Prostate gland (tissue), 2 donors: ENCODE measurements around the gene NUBPL. TPM values are rescaled to one million over a fixed set of nuclear protein-coding genes. Genes with fewer than 3 reads are reported as not detected.

ENCODE experiments used
- DNase-seq: peaks from one replicate; pipeline ENCODE4 v3.0.0-alpha.2; 2019; ENCODE audit warnings: low spot score
- H3K27ac ChIP-seq, 2 donors: fragments of 200-600 bp; sonication (generic); 2 replicates each; pipeline ENCODE4 v1.5.1; 2017 to 2019
- H3K27me3 ChIP-seq: fragments of 200-600 bp; sonication (generic); replicated peaks from 2 replicates; pipeline ENCODE4 v1.5.1; 2019; ENCODE audit not compliant: insufficient read depth
- H3K36me3 ChIP-seq, 2 donors: fragments of 200-600 bp; sonication (generic); 1 replicate in 1 of 2; 2 replicates in 1 of 2; pipeline versions ENCODE4 v1.5.1 to v1.8.1; 2017 to 2019
- H3K4me1 ChIP-seq: fragments of 200-600 bp; sonication (generic); replicated peaks from 2 replicates; pipeline ENCODE4 v1.5.1; 2019
- H3K4me3 ChIP-seq, 2 donors: fragments of 200-600 bp; sonication (generic); 2 replicates each; pipeline ENCODE4 v1.5.1; 2017 to 2019
- H3K9me3 ChIP-seq: fragments of 200-600 bp; sonication (generic); 2 replicates; pipeline ENCODE4 v1.5.1; 2017
- CTCF ChIP-seq, 4 experiments: fragments of 200-600 bp in 2 of 4; fragments of 450-650 bp in 2 of 4; sonication (generic) in 2 of 4; IDR thresholded peaks; 1 replicate in 3 of 4; 2 replicates in 1 of 4; pipeline ENCODE4 v1.5.1; 2016 to 2019; ENCODE audit warnings: antibody characterized with exemption in 4 of 4, mild to moderate bottlenecking in 2 of 4, moderate library complexity in 2 of 4
- POLR2A ChIP-seq: fragments of 450-650 bp; IDR thresholded peaks from one replicate; pipeline ENCODE4 v1.6.1; 2016; ENCODE audit warnings: antibody characterized with exemption, mild to moderate bottlenecking
- POLR2AphosphoS5 ChIP-seq: sonication (generic); formaldehyde crosslinking; IDR thresholded peaks from one replicate; pipeline ENCODE4 v1.6.1; 2017; ENCODE audit warnings: antibody characterized with exemption
- WGBS: methylation state at CpG from one replicate; pipeline ENCODE4 v1.1.5; 2018; 5-methylcytosine and 5-hydroxymethylcytosine counted together
- intact Hi-C: fragments of 100-400 bp; cut with DNase I; formaldehyde crosslinking; loops from one replicate; pipeline ENCODE4 v1.14.2; 2022
- total RNA-seq, 2 donors: library from RNA; depleted of rRNA; stranded (reverse); fragments of >200 nt; gene quantifications; one replicate each; pipeline ENCODE4 v1.1.0, GENCODE V29; 2016

Gene NUBPL
- total RNA-seq, 2 donors from 2014 or later = 6.5 to 12.1 TPM

GRCh38 chr14:31879661-31880348, 318.6 kb downstream of the NUBPL start:
- 89% methylated on average over 7 of the region's 7 CpGs for WGBS
- TF ChIP-seq CTCF (IDR thresholded peaks at IDR 0.05) = no peak
- no peak for TF ChIP-seq POLR2A
- TF ChIP-seq POLR2AphosphoS5 = no peak
- intact Hi-C loops = no loop called here

GRCh38 chr14:31880935-31881334, 319.7 kb downstream of the NUBPL start:
- Histone ChIP-seq H3K27me3 (no peaks in the 10 kb centered on the region), H3K4me1 (no peaks in the 10 kb centered on the region), H3K27ac (no peak overlapping the region), H3K36me3 (no peaks in the 10 kb centered on the region), H3K9me3 (no peaks in the 10 kb centered on the region), H3K4me3 (no peak overlapping the region)
- intact Hi-C loops = no loop called here
- 71% methylated on average over 4 of the region's 4 CpGs for WGBS
- DNase-seq = no peak
- no peak for TF ChIP-seq CTCF (IDR thresholded peaks at IDR 0.05)
- TF ChIP-seq POLR2AphosphoS5 = no peak
- no peak for TF ChIP-seq POLR2A

More at GRCh38 chr14:31879661-31880348, 318.6 kb downstream of the NUBPL start:
- no peak for DNase-seq
- H3K4me3 ChIP-seq = no peak overlapping the region
- no peaks in the 10 kb centered on the region for H3K27me3 ChIP-seq
- no peaks in the 10 kb centered on the region for H3K36me3 ChIP-seq
- H3K9me3 ChIP-seq = no peaks in the 10 kb centered on the region
- H3K27ac ChIP-seq = no peak overlapping the region
- H3K4me1 ChIP-seq = no peaks in the 10 kb centered on the region

GRCh38 chr14:31881531-31882310, 320.5 kb downstream of the NUBPL start:
- no peak overlapping the region for H3K4me3 ChIP-seq
- no peaks in the 10 kb centered on the region for H3K36me3 ChIP-seq
- H3K27me3 ChIP-seq = no peaks in the 10 kb centered on the region
- TF ChIP-seq POLR2AphosphoS5 = no peak
- no peak for TF ChIP-seq CTCF (IDR thresholded peaks at IDR 0.05)
- TF ChIP-seq POLR2A = no peak
- DNase-seq = no peak
- intact Hi-C loops = no loop called here
- no peaks in the 10 kb centered on the region for H3K9me3 ChIP-seq
- WGBS = 94% methylated on average over 4 of the region's 4 CpGs
- H3K4me1 ChIP-seq = no peaks in the 10 kb centered on the region
- H3K27ac ChIP-seq = no peak overlapping the region

- no peaks in the 10 kb centered on the region for H3K27me3 ChIP-seq
- 92% methylated on average over 2 of the region's 2 CpGs for WGBS
- no peaks in the 10 kb centered on the region for H3K4me1 ChIP-seq
- no peaks in the 10 kb centered on the region for H3K9me3 ChIP-seq
- intact Hi-C loops = no loop called here
- DNase-seq = no peak
- no peak overlapping the region for H3K27ac ChIP-seq
- H3K4me3 ChIP-seq = no peak overlapping the region
- no peaks in the 10 kb centered on the region for H3K36me3 ChIP-seq
- no peak for TF ChIP-seq CTCF (IDR thresholded peaks at IDR 0.05)
- no peak for TF ChIP-seq POLR2A
- TF ChIP-seq POLR2AphosphoS5 = no peak
Measured at GRCh38 chr14:31884238-31884637, 323.0 kb downstream of the NUBPL start.
